NAMALWA (cell line): ENCODE data around the gene ZSCAN21.

ENCODE experiments used
- DNase-seq: peaks from one replicate; pipeline ENCODE4 v3.0.0-alpha.2; 2015; ENCODE audit warnings: low spot score

Gene ZSCAN21

DNA sequence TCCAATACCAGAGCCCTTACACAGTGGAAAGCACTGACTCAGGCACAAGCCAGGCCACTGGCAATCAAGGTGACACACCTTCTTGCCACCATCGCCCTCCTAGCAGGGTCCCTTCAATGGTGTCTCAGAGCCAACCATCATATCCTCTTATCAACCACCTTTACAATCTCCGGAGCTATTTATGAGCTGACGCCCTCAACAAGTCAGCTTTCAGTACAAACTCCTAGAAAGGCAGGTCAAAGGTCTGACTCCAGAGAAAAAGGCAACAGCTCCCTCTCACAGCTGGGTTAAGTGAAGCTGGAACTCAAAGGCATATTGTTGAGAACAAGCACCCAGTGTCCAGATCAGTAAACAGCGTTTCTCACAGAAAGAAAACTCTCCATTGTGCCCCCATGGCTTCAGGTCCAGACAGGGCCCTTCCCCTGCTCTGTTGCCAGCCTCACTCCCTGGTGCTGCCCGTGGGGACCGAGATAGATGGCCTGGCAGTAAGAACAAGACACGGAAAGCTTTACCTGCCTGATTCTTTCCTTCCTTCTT is 29.5 kb downstream of the ZSCAN21 start:
- no peak for DNase-seq

DNA sequence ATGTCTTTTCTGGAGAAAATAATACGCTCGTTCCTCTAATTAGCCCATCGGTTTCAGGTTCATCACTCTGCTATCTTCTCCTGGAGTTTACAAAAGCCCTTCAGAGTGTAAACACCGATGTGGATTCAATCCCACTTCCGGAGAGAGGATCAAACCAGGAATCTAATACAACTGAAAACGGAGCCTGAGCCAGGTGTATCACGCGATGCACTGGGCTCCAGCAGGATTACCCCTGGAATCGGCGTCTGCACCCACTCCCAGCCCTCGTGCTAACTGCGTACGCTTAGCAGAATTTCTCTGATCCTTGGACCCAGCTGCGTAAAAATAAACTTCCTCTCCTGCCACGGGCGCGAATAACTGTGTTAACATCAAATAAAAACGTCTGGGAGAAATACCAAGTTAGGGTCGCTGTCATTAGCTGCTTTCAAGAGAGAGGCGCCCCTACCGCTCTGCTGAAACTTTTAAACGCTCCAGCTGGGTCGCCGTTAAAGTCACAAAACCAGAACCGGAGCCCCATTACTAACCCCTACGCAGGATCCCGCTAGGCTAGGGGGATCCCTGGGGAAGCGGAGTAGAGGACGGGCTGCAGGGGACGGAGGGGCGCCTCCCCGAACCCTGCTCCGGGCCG is 31.4 kb downstream of the ZSCAN21 start:
- DNase-seq = no peak

DNA sequence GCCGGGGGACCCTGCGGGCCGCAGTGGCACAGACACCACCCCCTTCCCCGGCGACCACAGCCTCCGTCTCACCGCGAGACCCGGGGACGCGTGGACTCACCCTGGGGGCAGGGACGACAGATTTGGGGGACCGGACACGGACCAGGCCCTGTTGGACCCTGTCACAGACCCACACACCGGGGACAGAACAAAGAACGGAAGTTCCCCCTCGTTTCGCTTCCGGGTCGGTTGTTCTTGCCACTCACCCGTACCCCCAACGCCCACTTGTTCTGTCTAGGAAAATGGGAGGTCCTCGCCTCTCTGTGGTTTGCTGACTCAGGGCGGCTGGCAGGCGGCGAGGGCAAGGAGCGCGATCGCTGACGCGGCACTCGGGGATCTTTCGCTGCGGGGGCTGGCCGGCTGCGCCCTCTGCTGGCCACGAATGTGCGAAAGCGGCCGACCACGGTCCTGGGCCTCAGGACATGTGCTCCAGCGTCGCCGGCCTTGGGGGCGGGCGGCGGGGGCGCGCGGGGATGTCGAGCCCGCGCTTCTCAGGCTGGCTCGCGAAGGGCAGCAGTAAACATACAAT is 32.0 kb downstream of the ZSCAN21 start, which contains the start of gene ZNF3:
Gene ZNF3 (minus strand): TSS at position 189 of the 568 bp plus-strand sequence. CDS start 4,366 bp downstream, outside the sequence.
- peak; percentile 100 for DNase-seq

GRCh38 chr7:100082978-100083377 is 33.4 kb downstream of the ZSCAN21 start:
- DNase-seq = no peak

- no peak for DNase-seq
Observed at GRCh38 chr7:100085515-100085914, 35.9 kb downstream of the ZSCAN21 start.

- no peak for DNase-seq
Observed at GRCh38 chr7:100087055-100087750, 37.6 kb downstream of the ZSCAN21 start.

- DNase-seq = peak; percentile 75
Observed at GRCh38 chr7:100088095-100088620, 38.6 kb downstream of the ZSCAN21 start.

GRCh38 chr7:100088621-100089457 is 39.3 kb downstream of the ZSCAN21 start, which contains the start of gene COPS6:
TSS of gene COPS6 (plus strand) at chr7:100088969. CDS start at chr7:100088991, 22 bp downstream.
- DNase-seq = peak; percentile 81

DNA sequence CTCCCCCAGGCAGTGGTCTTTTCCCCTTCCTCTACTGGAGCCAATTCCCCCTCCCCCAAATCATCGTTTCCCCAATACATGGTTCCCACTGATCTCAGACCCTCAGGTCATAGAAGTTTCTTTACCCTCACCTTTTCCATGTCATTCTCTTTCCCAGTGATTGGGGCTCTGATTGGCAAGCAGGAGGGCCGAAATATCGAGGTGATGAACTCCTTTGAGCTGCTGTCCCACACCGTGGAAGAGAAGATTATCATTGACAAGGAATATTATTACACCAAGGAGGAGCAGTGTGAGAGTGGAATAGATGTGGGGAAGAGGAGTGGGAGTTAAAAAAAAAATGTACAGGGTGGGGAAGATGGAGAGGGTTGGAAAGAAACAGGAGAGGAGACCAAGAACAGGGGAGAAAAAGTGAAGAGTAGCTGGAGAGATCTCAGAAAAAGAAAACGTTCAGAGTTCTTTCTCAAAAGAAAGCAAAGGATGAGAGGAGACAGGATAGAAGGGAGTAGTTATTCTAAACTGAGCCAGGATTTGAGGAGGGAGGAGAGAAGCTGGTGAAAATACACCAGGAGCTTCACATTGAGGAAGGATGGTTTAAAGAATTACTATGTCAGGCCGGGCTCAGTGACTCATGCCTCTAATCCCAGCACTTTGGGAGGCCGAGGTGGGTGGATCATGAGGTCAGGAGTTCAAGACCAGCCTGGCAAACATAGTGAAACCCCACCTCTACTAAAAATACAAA is 40.1 kb downstream of the ZSCAN21 start:
- DNase-seq = peak; percentile 35

- peak; percentile 47 for DNase-seq
Observed at GRCh38 chr7:100090527-100091410, 41.2 kb downstream of the ZSCAN21 start.

DNA sequence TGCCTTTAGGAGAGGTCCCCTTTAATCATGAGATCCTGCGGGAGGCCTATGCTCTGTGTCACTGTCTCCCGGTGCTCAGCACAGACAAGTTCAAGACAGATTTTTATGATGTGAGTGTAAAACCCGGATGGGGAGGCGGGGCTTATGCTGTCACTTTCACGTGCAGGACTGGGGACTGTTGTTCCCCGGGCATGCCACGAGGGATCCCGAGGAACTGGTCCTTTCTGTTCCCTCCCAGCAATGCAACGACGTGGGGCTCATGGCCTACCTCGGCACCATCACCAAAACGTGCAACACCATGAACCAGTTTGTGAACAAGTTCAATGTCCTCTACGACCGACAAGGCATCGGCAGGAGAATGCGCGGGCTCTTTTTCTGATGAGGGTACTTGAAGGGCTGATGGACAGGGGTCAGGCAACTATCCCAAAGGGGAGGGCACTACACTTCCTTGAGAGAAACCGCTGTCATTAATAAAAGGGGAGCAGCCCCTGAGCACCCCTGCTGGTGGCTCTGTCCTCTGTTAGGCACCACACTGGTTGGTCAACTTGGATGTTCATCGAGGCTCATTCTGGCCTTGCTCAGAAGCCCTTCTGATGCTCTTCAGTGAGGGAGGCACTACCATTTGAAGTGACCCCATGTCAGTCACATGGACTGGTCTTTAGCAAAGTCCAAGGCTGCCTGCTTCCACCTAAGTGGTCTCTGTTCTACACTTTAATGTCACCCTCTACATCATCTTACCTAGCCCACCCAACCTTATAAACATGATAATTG is 42.0 kb downstream of the ZSCAN21 start:
- DNase-seq = peak; percentile 71

DNA sequence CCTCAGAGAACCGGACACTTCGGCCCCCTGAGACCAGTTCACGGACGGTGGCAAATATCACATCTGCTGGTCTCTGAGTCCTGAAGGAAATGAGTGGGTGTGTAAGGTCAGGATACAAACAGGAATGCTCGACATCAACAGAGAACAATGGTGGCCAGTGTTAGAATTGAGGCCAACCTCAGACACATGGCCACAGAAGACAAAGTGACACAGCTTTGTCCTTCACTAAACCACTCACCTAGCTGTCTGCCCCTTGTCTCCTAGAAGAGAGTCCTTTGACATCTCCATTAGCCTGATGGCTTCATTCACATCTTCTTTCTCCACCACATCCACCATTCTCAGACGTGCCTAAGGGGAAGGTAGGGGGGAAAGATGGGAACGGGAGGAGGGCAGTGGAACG is 43.5 kb downstream of the ZSCAN21 start:
- peak; percentile 41 for DNase-seq

GRCh38 chr7:100093498-100093897 is 43.9 kb downstream of the ZSCAN21 start:
- peak; percentile 40 for DNase-seq

GRCh38 chr7:100093925-100094486 is 44.4 kb downstream of the ZSCAN21 start:
- DNase-seq = peak; percentile 46

DNA sequence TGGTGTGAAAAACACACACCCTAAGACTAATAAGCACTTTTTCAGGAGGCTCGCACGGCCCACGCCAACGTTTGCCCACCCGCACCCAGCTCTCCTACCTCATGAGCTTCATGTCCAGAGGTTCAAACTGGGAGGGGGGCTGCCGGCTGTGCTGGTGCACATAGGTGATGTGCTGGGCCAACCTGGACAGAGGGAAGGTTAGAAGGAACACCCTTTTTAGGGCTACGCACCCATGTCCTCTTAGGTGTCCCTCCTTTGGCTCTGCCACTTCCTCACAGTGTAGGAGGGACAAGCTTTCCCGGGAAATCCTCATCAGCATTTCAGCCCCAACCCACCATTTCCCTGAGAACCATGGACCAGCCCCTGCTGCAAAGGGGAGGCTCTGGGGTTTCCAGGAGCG is 45.7 kb downstream of the ZSCAN21 start:
- DNase-seq = no peak

DNA sequence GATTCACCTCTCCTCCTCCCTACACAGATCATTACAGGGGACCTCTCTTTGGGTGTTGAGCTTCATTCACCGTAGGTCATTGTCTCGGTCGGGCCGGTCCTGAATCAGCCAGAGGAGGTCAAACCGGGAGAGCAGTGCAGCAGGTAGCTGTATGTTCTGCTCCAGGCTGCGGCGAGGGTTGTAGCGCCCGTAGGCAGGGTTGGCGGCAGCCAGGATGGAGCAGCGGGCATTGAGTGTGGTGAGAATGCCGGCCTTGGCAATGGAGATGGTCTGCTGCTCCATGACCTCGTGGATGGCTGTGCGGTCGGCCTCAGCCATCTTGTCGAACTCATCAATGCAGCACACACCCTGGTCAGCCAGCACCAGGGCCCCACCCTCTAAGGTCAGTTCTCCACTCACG is 46.1 kb downstream of the ZSCAN21 start:
- no peak for DNase-seq

- no peak for DNase-seq
Observed at GRCh38 chr7:100098913-100099312, 49.3 kb downstream of the ZSCAN21 start.

DNA sequence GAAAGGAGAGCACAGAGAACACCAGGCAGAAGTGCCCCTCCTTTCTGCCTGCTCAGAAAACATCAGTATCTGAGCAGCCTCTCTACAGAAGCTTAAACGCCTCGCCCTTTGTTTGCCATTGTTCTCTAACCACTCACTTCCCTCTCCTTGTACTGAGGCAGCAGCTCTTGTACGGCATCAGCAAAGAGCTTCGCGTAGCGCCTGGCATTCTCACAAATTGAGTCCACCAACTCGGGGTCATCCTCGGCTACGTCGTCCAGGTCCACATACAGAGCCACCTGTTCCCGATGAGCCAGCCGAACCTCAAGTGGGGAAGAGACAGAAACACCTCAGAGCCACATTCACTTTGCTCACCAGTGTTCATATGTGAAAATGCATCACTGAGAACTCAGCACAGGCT is 49.9 kb downstream of the ZSCAN21 start:
- DNase-seq = no peak
